Stomach (tissue), 9 donors: Measurements from ENCODE around the gene MX2. TPM values are rescaled to one million over a fixed set of nuclear protein-coding genes. Genes with fewer than 3 reads are reported as not detected.

ENCODE experiments used
- DNase-seq, 2 donors: peaks; one replicate each; pipeline versions ENCODE4 v3.0.0 to v3.0.0-alpha.2; 2013 to 2019
- H3K27ac ChIP-seq, 5 donors: fragments of 200-600 bp in 4 of 5; sonication (generic) in 4 of 5; one replicate each; pipeline ENCODE4 v1.5.1; 2013 to 2019; ENCODE audit warnings: mild to moderate bottlenecking in 1 of 5, moderate library complexity in 1 of 5
- H3K27me3 ChIP-seq, 3 donors: fragments of 200-600 bp; sonication (generic); one replicate each; pipeline ENCODE4 v1.5.1; 2017 to 2019; ENCODE audit warnings: mixed run types in 1 of 3
- H3K36me3 ChIP-seq, 4 donors: fragments of 200-600 bp; sonication (generic); 1 replicate in 3 of 4; 2 replicates in 1 of 4; pipeline ENCODE4 v1.5.1; 2016 to 2019
- H3K4me1 ChIP-seq, 4 donors: fragments of 200-600 bp; sonication (generic); one replicate each; pipeline ENCODE4 v1.5.1; 2016 to 2019
- H3K4me3 ChIP-seq, 4 donors: fragments of 200-600 bp; sonication (generic) in 3 of 4; one replicate each; pipeline ENCODE4 v1.5.1; 2016 to 2019; ENCODE audit warnings: mild to moderate bottlenecking in 1 of 4
- H3K9me3 ChIP-seq, 4 donors: fragments of 200-600 bp; sonication (generic); one replicate each; pipeline ENCODE4 v1.5.1; 2016 to 2019
- EP300 ChIP-seq: sonication (generic); formaldehyde crosslinking; IDR thresholded peaks from one replicate; pipeline ENCODE4 v1.6.1; 2017; ENCODE audit warnings: antibody characterized with exemption
- POLR2A ChIP-seq, 4 donors: fragments of 450-650 bp; IDR thresholded peaks; one replicate each; pipeline ENCODE4 v1.6.1; 2016; ENCODE audit warnings: antibody characterized with exemption in 4 of 4, control low read depth in 2 of 4, mild to moderate bottlenecking in 1 of 4, moderate library complexity in 1 of 4
- POLR2AphosphoS5 ChIP-seq, 3 donors: sonication (generic); formaldehyde crosslinking; IDR thresholded peaks; one replicate each; pipeline ENCODE4 v1.6.1; 2016; ENCODE audit warnings: antibody characterized with exemption in 3 of 3
- WGBS, 5 donors: extraction: QIAGEN DNeasy Blood & Tissue Kit in 3 of 5; methylation state at CpG; one replicate each; pipeline versions ENCODE4 v1.1.5 to v1.1.7; 2013 to 2018; 5-methylcytosine and 5-hydroxymethylcytosine counted together
- intact Hi-C: fragments of 100-400 bp; cut with DNase I; formaldehyde crosslinking; loops from one replicate; pipeline ENCODE4 v1.15.1; 2023; ENCODE audit warnings: low total_unique reads
- polyA plus RNA-seq, 3 donors: library from polyadenylated mRNA; stranded (reverse); fragments of 200-250 nt; gene quantifications; one replicate each; pipeline ENCODE4 v1.2.3, GENCODE V29; 2013
- total RNA-seq, 5 donors: library from RNA; depleted of rRNA; stranded (reverse); fragments of >200 nt; gene quantifications; one replicate each; pipeline versions ENCODE4 v1.1.0 to v1.2.3, GENCODE V29; 2014 to 2016
- TF ChIP-seq, protein P1 (sequence below), 7 experiments: fragments of 450-650 bp in 4 of 7; fragments of 200-600 bp in 3 of 7; sonication (generic) in 3 of 7; IDR thresholded peaks; one replicate each; pipeline ENCODE4 v1.5.1; 2016 to 2019; ENCODE audit warnings: antibody characterized with exemption in 7 of 7, control low read depth in 2 of 7, mild to moderate bottlenecking in 1 of 7
- donor health status: healthy with polysubstance abuse.
- donor health status: Bipolar disorder and iron deficiency.
- donor health status: healthy.

The MX2 gene
- total and polyA plus RNA-seq, 8 donors = 5.0 to 85.8 (median 18.0) TPM

GRCh38 chr21:41361053-41361785, 608 bp upstream of the MX2 start:
- Histone ChIP-seq H3K9me3 (no peaks in the 10 kb centered on the region), H3K27ac (peak overlapping the region; percentile 78 to 92 (median 84)), H3K27me3 (no peaks in the 10 kb centered on the region), H3K4me1 (peaks cover 9 to 62% (median 30%) of the 10 kb centered on the region in 4 donors), H3K36me3 (no peaks in the 10 kb centered on the region), H3K4me3 (peak overlapping the region; percentile 29 to 43 (median 32))
- intact Hi-C loops = loop anchor here (10.0 kb wide), 1 partner anchor 76 kb away; no protein-coding TSS in a partner anchor
- TF ChIP-seq, protein P1, sequence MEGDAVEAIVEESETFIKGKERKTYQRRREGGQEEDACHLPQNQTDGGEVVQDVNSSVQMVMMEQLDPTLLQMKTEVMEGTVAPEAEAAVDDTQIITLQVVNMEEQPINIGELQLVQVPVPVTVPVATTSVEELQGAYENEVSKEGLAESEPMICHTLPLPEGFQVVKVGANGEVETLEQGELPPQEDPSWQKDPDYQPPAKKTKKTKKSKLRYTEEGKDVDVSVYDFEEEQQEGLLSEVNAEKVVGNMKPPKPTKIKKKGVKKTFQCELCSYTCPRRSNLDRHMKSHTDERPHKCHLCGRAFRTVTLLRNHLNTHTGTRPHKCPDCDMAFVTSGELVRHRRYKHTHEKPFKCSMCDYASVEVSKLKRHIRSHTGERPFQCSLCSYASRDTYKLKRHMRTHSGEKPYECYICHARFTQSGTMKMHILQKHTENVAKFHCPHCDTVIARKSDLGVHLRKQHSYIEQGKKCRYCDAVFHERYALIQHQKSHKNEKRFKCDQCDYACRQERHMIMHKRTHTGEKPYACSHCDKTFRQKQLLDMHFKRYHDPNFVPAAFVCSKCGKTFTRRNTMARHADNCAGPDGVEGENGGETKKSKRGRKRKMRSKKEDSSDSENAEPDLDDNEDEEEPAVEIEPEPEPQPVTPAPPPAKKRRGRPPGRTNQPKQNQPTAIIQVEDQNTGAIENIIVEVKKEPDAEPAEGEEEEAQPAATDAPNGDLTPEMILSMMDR (IDR thresholded peaks at IDR 0.05) = no peak
- TF ChIP-seq EP300 (no peak), POLR2A (IDR thresholded peaks at IDR 0.05) (no peak), POLR2AphosphoS5 (IDR thresholded peaks at IDR 0.05) (no peak)
- WGBS, 5 donors = 64 to 86% (median 66%) methylated on average over 13 to 16 of the region's 16 CpGs
- DNase-seq = no peak

DNA sequence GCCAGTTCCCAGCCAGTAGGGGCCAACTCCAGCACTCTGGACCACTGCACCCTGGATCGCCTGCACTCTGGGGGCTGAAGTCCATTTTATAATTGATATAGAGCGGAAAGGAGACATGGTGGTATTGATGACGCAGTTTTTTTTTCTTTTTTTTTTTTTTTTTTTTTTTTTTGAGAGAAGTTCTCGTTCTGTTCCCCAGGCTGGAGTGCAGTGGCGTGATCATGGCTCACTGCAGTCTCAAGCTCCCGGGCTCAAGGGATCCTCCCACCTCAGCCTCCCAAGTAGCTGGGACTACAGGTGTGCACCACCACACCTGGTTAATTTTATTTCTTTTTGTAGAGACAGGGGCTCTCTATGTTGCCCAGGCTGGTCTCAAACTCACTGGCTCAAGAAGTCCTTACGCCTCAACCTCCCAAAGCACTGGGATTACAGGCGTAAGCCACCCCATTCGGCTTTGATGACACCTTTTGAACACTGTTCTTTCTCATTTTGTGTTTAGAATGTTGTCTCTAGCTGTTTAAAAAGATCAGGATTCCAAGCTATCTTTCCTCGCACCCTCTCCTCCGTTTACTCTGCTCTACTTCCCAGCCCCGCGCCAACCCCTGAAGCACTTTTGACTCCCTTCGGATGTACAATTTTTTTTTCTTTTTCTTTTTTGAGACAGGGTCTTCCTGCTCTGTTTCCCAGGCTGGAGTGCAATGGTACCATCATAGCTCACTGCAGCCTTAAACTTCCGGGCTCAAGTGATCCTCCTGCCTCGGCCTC, 960 bp downstream of the MX2 start:
- H3K4me3 ChIP-seq = peak overlapping the region; percentile 29 to 43 (median 32)
- 79 to 90% (median 87%) methylated on average over 16 of the region's 16 CpGs for WGBS, 5 donors
- H3K9me3 ChIP-seq = no peaks in the 10 kb centered on the region
- peaks cover 0 to 2% (median 0%) of the 10 kb centered on the region in 4 donors for H3K36me3 ChIP-seq
- H3K27ac ChIP-seq = peak overlapping the region; percentile 78 to 92 (median 84)
- H3K27me3 ChIP-seq = no peaks in the 10 kb centered on the region
- DNase-seq = no peak
- intact Hi-C loops = loop anchor here (10.0 kb wide), 1 partner anchor 78 kb away; no protein-coding TSS in a partner anchor
- H3K4me1 ChIP-seq = peaks cover 13 to 78% (median 43%) of the 10 kb centered on the region in 4 donors
- TF ChIP-seq EP300 = no peak
- TF ChIP-seq, protein P1 (IDR thresholded peaks at IDR 0.05) = no peak
- TF ChIP-seq POLR2AphosphoS5 (IDR thresholded peaks at IDR 0.05) = no peak
- no peak for TF ChIP-seq POLR2A (IDR thresholded peaks at IDR 0.05)

GRCh38 chr21:41363370-41364270, 1.8 kb downstream of the MX2 start:
- Histone ChIP-seq H3K4me3 (peak overlapping the region in 2 of 4 donors; percentile 33 to 43), H3K36me3 (peaks cover 0 to 6% (median 0%) of the 10 kb centered on the region in 4 donors), H3K27ac (peak overlapping the region in 4 of 5 donors; percentile 0 to 92 (median 84)), H3K4me1 (peaks cover 14 to 86% (median 45%) of the 10 kb centered on the region in 4 donors), H3K27me3 (no peaks in the 10 kb centered on the region), H3K9me3 (no peaks in the 10 kb centered on the region)
- intact Hi-C loops = loop anchor here (10.0 kb wide), 1 partner anchor 79 kb away; no protein-coding TSS in a partner anchor
- DNase-seq = no peak
- TF ChIP-seq POLR2AphosphoS5 (IDR thresholded peaks at IDR 0.05) (no peak), EP300 (no peak), POLR2A (IDR thresholded peaks at IDR 0.05) (no peak)
- TF ChIP-seq, protein P1 (IDR thresholded peaks at IDR 0.05) = no peak
- WGBS, 5 donors = 92 to 94% (median 93%) methylated on average over 13 to 18 of the region's 18 CpGs
